Activated CD8-positive, alpha-beta memory T cell treated with anti-CD3 and anti-CD28 coated beads, Interleukin-2, amount 50 U/mL, for 4 hours (primary cell): Measurements from ENCODE around the gene CHRDL1.
"Not testable (repeated sequence)": the region's sequence is repeated elsewhere in the genome, so short reads cannot be mapped to it uniquely, and the experiment has no call there.

Experiments
- DNase-seq: peaks from one replicate; pipeline ENCODE4 v3.0.0-alpha.2; 2020

CHRDL1 gene

DNA sequence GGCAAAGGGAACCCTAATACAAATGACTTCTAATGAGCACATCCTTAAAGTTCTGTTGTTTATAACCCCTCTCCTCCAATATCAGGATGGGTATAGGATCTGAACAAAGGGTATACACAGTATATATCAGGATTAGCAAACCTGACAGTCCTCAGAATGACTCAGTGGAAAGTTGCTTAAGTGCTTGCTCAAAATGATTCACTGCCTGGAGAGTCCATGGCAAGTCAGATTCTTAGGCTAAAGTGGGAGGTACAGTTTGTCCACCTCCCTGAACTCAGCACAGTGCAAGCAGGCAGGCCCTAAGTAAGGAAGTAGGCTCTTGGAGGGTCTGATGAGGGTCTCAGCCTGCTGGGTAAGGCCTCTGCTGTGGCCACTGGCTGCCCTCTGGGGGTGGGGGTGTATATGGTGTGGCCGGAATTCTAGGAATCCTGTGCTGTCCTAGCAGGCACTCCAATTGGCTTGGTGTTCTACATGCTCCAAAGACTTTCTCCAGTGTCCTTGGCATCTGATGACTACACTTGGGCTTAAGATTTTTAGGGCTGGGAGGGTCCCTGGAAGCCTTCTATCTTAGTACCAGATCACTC lies 54.3 kb downstream of the CHRDL1 start:
- DNase-seq = no peak

DNA sequence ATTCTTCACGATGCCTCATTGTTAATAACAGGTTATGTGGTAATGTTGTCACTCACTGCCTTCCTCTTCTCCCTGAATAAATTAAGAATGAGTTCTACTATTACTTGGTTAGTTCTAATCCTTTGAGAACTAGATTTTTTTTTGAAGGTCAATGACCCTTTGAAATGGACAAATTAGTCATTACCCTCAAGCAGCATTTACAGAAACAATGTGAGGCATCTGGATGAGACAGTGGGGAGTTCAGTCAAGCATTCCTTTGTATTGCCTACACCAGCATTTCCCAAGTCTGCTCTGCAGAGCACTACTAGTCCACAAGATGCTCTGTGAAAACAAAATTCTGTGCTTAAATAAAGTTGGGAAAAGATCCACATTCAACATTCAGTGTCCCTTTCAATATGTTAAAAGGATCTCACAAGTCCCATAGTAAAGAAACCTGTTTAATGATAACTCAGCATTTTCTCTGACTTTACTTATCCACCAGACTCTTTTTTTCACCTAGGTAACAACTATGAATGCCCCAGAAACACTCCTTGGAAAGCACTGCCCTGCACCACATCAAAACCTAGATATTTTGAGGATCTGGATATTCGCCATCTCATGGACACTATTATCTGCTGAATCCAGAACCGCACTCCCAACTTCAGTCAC lies 60.6 kb downstream of the CHRDL1 start:
- DNase-seq = no peak

DNA sequence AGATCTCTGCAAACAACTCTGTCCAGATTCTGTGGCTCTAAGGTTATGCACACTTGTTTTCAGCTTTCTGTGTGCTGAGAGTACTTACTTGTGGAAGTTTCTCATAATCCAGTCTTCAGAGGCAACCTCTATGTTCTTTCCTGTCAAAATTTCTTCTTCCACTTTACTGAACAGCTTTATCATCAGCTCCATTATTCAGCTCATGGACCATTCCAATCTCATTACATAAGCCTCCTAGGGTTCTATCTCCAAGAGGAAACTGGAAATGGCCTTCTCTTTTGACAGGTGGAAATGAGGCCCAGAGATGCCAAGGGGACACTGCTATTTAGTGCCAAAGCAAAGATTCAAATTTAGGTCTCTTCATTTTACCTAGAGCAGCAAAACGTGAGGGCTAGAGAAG lies 61.3 kb downstream of the CHRDL1 start:
- no peak for DNase-seq

DNA sequence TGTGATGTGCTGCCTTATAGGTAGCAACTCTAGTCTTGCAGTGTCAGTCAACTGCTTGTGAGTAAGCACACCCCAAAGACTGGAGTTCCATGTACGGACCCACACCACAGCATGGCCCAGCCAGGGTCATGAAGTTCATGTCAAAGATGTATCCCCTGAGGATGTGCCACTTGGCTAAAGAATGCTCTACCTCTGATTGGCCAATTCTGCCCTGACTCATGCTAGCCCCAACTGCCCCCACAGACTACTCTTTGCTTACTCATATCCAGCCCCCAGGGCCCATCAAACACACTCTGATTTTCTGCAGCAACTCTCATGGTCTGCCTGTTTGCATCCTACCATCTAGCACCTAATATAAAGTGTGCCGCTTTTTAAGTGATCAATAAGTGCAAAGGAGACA lies 62.5 kb downstream of the CHRDL1 start:
- DNase-seq = no peak

DNA sequence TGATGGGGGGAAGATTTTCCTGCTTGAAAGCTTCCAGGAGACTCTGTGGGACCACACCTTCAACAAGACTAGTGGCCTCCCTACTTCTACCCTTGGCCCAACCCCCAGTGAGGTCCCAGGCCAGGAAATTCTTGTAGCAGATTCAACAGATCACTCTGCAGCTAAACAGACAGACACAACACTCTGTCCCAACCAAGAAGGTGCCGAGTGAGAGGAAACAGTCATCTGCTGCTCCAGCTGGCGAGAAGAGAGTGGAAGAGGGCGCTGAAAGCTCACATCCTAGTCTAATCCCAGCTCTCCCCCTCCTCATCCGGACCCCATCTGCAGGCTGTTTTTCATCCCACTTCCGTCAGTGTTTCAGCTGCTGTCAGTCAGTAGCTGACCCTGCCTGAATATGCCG lies 63.4 kb downstream of the CHRDL1 start:
- DNase-seq = no peak

DNA sequence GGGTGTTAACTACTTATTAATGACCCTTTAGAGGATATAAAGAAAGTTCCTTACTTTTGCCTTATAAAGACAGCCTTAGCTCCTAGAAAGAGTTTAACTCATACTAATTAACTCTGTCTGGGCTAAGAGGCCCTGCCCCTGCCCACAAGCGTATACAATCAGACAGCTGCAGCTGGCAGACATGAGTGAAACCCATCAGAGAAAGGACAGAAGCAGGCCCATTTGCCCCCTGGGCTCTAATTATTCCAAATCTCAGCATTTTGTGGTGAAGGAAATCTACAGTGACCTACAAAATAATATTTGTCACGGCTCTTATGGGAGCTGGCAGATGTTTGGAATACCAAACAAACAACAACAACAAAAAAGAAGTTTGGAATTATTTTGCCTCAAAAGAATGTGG lies 71.8 kb downstream of the CHRDL1 start:
- DNase-seq = no peak

DNA sequence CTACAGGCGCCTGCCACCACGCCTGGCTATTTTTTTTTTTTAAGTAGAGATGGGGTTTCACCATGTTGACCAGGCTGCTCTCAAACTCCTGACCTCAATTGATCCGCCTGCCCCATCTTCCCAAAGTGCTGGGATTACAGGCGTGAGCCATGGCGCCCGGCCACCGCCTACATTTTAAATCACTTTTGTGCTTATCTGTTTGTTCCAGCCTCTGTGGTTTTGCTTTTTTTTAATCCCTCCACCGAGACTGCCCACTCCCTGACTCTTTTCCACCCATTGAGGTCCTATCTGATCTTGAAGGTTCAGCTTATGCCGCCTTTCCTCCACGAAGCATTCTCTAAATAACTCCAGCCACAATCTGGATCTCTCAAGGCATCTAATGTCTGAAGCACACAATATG lies 73.5 kb downstream of the CHRDL1 start:
- no peak for DNase-seq

DNA sequence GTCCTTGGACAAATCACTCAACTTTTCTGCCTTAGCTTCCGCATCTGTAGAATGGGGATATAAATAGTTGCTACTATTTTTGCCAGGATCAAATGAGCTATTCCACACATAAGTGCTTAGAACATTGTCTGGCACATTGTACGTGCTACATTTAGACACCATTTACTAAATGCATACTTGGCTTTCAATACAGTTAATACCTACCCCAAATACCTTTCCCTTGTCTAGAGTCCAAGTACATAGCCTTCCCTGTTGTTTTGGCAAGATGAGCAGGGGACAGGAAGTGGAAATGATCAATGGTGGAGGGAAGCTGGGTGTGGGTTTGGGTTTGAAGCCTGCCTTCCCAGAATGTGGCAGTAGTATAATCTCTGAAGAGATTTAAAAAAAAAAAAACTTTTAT lies 82.0 kb downstream of the CHRDL1 start:
- no peak for DNase-seq

DNA sequence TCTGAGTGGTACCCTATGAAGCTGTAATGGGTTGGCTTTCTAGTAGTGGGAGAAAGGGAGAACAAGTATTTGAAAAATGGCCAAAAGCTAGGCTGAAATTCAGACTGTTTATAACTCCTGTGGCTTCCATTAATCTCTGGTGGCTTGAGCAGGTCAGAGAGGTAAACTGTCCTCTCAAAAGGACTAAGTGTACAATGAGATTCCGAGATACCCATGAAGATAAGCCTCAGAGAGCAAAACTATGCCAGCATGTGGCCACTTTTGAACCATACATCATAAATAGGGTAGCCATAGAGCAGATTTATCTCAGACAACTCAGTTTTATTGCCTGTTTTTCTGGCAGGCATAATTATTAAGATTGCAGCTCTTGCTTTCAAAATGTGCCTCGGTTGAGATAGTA lies 89.2 kb downstream of the CHRDL1 start:
- DNase-seq = no peak

DNA sequence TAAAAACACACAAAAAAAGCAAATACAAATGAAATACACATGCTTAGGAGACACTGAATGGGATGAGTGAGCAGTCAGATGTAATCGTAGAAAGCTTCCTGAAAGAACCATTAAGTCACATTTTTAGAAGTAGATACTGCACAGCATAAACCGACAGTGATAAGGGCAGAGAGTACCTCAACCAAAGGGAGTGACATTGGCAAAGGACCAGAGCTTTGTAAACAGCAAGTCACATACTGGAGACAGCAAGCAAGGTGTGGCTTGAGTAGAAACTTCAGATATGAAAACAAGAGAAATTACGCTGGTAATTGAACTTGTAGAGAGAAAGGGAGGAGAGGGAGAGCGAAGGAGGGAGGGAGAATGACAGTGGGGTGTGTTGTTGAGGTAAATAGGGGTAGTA lies 92.0 kb downstream of the CHRDL1 start:
- DNase-seq = no peak

DNA sequence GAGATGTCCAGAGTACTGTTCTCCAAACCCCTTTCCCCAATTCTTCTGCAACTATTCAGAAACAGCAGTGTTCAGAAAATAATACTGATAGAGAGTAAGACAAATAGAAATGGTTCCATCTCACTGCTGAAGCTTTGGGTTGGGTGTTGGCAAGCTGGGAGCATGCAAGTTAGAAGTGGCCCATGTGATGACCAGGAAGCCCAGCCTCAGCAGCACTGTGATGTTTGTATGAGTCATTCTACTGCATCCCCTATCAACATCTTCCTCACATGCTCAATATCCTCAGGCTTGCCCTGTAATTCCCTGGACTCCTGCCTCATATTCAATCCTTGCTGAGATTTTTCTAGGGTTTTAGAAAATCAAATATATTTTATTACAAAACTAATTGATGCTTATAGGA lies 96.5 kb downstream of the CHRDL1 start:
- DNase-seq = no peak

DNA sequence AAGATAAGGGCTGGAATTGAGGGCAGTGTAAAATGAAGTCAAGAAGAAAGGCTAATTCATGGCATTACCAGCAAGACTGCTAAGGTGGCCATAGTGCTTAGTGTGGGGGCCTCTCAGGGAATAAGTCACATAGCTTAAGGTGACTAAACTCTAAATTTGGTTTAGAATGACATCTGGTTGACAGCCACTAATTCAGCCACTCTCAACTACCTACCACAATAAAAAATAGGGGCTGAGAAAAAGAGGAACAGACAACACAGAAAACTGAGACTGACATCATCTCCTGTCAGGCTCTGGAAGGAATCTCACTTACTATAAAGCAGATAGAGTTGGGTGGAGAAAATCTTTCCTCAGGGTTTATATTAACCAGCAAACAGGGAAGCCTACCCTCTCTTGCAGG lies 96.9 kb downstream of the CHRDL1 start:
- no peak for DNase-seq

DNA sequence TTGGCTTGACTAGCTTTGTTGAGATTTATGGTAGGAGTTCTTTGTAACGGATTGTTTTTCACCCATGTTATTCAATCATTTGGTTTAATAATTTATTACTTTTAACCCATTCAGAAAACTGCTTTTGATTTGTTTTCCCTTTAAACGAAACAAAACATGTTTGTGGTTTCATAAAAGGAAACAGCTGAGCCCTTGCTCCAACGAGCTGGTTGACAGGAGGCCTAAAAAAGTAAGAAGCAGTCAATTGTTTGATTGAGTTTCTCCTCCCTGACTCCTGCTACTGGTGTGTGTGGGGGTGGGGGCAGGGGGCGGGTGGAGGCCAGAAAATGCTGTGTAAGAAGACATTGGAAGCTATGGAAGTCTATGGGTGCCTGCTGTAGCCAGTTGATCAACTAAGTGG lies 102.8 kb downstream of the CHRDL1 start:
- no peak for DNase-seq

DNA sequence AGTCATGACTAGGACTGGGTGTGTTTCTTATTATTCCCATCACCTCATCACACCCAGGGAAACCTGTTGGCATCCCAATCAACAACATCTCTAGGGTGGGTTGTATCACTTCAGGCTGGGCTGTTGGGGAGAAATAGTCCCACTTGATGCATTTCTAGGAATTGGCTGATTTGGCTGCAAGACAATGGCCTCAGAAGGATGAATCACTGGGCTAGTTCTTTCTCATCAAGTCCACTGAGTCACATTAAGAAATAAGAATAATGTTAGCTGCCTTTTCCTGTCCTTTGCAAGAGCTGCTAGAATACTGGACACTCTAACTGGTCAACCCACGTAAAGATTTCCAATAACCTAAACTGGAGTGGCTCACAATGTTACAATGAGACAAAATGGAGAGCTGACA lies 104.2 kb downstream of the CHRDL1 start:
- DNase-seq = no peak

DNA sequence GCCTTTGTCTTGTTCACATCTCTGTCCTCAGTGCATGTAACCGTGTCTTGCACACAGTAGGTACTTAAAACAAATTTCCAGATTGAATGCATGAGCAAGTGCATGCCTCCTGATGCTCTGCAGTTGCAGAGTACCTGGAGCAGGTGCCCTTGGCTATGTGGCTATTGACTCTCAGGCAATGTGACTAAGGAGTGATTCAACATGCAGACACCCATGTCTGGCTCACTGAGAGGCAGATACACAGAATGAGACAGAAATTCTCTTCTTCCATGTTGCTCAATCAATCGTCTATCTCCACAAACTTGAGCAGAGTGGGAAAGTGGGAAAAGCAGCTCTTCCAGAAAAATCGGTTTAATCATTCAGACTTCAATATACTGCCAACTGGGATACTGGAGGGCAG lies 111.0 kb downstream of the CHRDL1 start:
- no peak for DNase-seq

DNA sequence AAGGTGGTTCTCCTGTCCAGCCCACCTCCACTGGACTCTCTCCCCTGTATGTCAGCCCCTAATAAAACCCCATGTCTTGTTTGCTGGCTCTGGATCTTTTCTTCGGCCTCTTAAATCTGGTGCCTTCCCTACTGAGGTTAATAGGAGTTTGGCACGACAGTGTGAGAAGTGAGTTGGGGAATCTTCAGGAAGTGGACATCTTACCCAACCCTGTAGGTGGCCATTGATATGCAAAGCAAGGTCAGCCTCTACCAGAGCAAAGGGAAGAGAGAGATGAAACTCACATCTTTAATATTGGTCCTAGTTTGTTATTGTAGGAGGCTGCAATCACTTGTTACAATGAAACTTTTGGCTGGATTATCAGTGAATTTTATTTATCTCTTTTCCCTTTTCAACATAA lies 111.7 kb downstream of the CHRDL1 start:
- no peak for DNase-seq

DNA sequence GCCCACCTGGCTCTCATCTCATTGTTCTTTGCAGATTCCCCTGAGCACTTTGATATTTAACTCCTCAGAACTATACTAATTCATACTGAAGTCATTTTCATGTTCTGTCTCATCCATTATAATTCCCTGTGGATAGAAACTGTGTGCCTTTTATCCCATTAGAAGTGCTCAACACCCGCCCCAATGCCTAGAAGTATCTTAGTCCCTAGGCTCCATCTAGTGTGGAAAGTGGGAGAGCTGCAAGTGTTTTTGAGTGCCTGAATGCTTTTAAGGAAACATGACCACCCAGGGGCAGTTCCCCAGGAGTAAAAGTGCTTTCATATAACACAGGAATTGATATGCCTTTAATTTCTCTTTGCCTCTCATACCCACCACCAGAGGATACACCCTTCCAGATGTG lies 117.0 kb downstream of the CHRDL1 start:
- no peak for DNase-seq

DNA sequence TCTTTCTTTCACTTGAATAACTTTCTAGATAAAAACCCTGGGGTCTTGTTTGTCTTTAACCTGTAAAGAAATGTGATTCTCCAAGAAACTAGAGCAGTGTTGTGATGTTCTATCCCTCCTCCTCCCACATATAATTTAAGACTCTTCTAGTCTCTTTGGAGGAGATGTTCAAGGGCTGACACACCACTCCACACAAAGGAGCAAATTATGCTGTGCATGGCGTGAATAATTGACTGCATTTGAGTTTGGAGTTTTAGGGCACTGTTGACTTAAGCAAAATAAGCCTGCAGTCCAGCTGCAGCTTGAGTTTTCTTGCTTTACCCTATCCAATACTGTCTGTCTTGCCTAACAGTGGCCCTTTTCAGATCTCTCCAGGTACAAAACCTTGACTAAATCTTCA lies 119.7 kb downstream of the CHRDL1 start:
- no peak for DNase-seq

DNA sequence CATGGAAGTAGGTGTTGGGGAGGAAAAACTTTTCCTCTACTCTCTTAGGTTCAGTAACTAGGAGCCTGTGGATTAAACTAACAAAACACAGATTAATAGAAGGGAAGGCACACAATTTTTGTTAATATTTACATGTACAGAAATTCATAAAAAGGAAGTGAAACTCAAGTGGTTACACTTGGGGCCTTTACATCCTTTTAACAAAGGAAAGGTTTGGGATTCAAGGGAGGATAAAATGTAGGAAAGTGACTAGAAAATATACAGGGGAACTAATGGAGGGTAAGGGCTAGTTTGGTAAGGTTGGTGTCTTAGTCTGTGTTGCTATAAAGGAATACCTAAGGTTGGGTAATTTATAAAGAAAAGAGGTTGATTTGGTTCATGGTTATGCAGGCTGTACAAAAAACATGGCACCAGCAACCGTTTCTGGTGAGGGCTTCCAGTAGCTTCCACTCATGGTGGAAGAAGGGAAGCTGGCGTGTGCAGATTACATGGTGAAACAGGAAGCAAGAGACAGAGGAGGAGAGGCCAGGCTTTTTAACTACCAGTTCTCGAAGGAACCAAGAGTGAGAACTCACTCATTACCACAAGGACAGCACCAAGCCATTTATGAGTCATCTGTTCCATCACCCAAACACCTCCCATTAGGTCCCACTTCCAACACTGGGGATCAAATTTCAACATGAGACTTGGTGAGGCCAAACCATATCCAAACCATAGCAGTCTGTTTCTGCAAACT lies 124.4 kb downstream of the CHRDL1 start:
- DNase-seq = no peak

DNA sequence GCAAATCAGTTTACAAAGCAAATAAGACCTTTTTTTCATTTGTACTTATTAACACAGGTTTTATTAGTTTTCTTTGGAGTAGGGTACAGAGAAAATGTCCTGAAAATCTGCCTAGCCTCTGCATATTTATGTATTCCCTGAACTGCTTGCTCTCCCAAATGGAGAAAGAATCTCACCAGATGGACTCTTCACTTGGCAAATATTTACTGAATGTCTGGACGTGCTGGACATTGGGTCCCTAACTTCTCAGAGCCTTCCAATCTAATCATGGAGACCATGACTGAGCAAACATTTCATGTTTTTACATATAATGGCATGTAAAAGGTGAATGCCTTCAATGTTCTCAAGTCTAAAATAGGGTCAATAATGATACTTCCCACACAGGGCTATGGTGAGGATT lies 126.0 kb downstream of the CHRDL1 start:
- no peak for DNase-seq

DNA sequence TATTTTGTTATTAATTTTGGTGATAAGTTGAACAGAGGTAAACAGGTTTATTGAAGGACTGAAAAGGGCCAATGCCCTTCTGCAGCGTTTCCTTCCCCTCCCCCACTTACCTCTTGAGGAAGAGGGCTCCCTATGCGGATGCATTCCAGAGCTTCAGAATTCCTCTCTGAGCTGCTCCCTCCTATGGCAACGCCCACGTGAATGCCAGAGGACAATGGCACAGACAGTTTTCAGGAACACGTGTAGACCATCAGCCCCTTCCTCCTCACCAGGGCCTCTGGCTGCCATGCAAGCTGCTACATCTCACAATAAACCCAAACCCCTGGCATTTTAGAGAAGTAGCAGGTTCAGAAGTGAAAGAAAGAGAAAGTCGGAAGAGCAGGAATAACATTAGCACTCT lies 127.9 kb downstream of the CHRDL1 start:
- no peak for DNase-seq

DNA sequence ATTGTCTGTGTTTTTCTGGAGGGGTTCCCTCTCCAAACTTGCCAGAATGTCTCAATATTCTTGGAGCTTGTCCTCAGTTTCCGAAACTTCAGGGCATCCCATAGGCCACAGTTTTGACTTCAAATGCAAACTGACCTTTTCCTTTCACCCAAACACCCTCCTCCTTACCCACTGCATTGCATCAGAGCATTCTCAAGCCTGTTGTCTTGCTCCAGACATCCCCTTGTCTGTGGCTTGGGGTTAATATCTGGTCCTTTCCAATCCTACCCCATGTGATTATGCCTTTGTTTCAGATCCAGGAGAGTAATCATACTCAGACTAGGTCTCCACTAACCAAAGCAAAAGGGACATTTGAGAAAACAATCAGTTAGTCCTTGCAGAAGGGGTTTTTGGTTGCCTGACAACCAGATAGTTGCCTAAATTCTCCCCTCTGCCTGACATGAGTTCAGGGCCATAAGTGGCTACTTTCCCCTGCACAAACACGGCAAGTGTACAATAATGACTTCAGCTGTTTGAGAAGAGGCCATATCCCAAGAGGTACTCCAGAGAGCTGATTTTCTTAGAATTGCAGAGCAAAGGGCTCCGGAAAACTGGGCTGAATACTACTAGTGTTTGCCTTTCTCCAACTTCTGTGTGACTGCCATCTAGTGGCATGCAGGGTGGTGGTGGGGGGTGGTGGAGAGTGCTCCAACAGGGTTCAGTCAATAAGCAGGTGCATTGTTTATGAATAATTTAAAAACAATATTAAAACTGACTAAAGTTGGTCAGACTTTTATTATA lies 130.2 kb downstream of the CHRDL1 start:
- no peak for DNase-seq

DNA sequence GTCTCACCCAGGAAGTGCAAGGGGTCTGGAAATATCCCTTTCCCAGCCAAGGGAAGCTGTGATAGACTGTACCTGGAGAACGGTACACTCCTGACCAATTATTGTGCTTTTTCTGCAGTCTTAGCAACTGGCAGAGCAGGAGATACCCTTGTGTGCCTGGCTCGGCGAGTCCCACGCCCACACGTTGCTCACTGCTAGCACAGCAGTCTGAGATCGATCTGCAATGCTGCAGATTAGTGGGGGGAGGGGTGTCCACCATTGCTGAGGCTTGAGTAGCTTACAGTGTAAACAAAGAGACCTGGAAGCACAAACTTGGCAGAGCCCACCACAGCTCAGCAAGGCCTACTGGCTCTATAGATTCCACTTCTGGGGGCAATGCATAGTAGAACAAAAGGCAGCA lies 138.5 kb downstream of the CHRDL1 start:
- DNase-seq = no peak

DNA sequence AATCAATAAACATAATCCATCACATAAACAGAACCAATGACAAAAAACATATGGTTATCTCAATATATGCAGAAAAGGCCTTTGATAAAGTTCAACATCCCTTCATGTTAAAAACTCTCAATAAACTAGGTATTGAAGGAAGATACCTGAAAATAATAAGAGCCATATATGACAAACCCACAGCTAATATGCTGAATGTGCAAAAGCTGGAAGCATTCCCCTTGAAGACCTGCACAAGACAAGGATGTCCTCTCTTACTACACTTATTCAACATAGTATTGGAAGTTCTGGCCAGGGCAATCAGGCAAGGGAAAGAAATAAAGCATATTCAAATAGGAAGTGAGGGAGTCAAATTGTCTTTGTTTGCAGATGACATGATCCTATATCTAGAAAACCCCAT lies 141.3 kb downstream of the CHRDL1 start:
- DNase-seq = not testable (repeated sequence)
